Right lobe of liver (tissue), 6 donors: ENCODE results near the gene LMBR1. TPM values are rescaled to one million over a fixed set of nuclear protein-coding genes. Genes with fewer than 3 reads are reported as not detected.

Experiments
- ATAC-seq, 4 donors: fragments of 200-7000 bp; cut with Tn5 transposase; one replicate each; pipeline ENCODE4 v1.9.1; 2020; ENCODE audit warnings: mild to moderate bottlenecking in 4 of 4, moderate library complexity in 4 of 4
- DNase-seq, 3 donors: peaks; one replicate each; pipeline ENCODE4 v3.0.0-alpha.2; 2020
- H3K27ac ChIP-seq, 3 donors: fragments of 200-600 bp; one replicate each; pipeline ENCODE4 v1.8.0; 2022
- H3K27me3 ChIP-seq, 2 donors: fragments of 200-600 bp; one replicate each; pipeline ENCODE4 v1.8.0; 2022
- H3K36me3 ChIP-seq, 4 donors: fragments of 200-600 bp; sonication (generic) in 1 of 4; one replicate each; pipeline versions ENCODE4 v1.5.1 to v1.8.0; 2017 to 2022; ENCODE audit warnings: control low read depth in 1 of 4
- H3K4me1 ChIP-seq, 4 donors: fragments of 200-600 bp; sonication (generic) in 1 of 4; one replicate each; pipeline versions ENCODE4 v1.5.1 to v1.8.0; 2017 to 2022; ENCODE audit warnings: control low read depth in 1 of 4
- H3K4me3 ChIP-seq, 3 donors: fragments of 200-600 bp; one replicate each; pipeline ENCODE4 v1.8.0; 2022
- H3K9me3 ChIP-seq, 4 donors: fragments of 200-600 bp; sonication (generic) in 1 of 4; one replicate each; pipeline versions ENCODE4 v1.5.1 to v1.8.0; 2017 to 2022; ENCODE audit warnings: control low read depth in 1 of 4
- POLR2A ChIP-seq: fragments of 450-650 bp; IDR thresholded peaks from one replicate; pipeline ENCODE4 v1.6.1; 2017; ENCODE audit warnings: antibody characterized with exemption, mild to moderate bottlenecking
- WGBS: methylation state at CpG from one replicate; pipeline ENCODE4 v1.1.6; 2018; ENCODE audit warnings: low coverage, low lambda C conversion rate; ENCODE audit not compliant: insufficient coverage; ENCODE audit errors: missing lambda C conversion rate; 5-methylcytosine and 5-hydroxymethylcytosine counted together
- intact Hi-C, 2 donors: fragments of 100-400 bp; cut with DNase I; formaldehyde crosslinking; loops; one replicate each; pipeline versions ENCODE4 v1.11.2 to v1.14.1; 2022
- total RNA-seq, 6 experiments: library from RNA; depleted of rRNA in 2 of 6; stranded (reverse); fragments of >200 nt in 2 of 6; fragmentation: NEBNext Ultra II Directional in 3 of 6; extraction: Animal tissue kit (Norgen Biotek cat#: 25700) in 3 of 6; gene quantifications; one replicate each; pipeline versions ENCODE4 v1.1.0 to v1.2.4, GENCODE V29; 2016 to 2023
- TF ChIP-seq, protein P1 (sequence below), 4 donors: fragments of 200-600 bp in 3 of 4; fragments of 450-650 bp in 1 of 4; IDR thresholded peaks; one replicate each; pipeline versions ENCODE4 v1.5.1 to v1.8.0; 2016 to 2022; ENCODE audit warnings: antibody characterized with exemption in 4 of 4, mild to moderate bottlenecking in 2 of 4
- donor health status: DM: no; HTN: yes; CAD: no.
- donor health status: DM: no; HTN: no; CAD: no.
- donor health status: DM: no; HTN: no; CAD: no.
- donor health status: DM: no; HTN: yes; CAD: no.
- donor health status: DM: no; HTN: yes; CAD: no.

The LMBR1 gene
- total RNA-seq, 6 experiments from 2014 or later, result 25.1 to 34.5 (median 31.7) TPM

DNA sequence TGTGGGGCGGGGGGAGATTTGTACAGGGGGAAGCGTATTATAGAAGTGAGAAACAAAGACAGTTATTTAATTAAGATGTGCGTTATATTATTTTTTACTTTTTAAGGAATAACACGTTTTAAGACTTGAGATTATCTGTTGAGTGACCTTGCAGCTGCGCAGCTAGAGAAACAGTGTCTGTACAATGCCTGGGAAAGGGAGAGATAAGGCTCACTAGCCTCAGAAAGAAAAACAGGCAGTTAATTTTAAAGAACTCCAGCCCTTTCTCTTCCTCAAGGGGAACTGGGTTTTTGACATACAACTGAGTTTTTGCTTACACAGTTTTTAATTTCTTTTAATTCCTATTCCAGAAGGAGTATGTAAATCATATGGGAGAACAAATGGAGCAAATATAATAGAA is 50.7 kb downstream of the LMBR1 start:
- intact Hi-C loops, result no loop called here
- Histone ChIP-seq H3K4me1 (no peaks in the 10 kb centered on the region), H3K36me3 (no peaks in the 10 kb centered on the region), H3K4me3 (no peak overlapping the region), H3K27me3 (no peaks in the 10 kb centered on the region), H3K27ac (no peak overlapping the region), H3K9me3 (no peaks in the 10 kb centered on the region)
- 80% methylated on average over 5 of the region's 5 CpGs for WGBS
- DNase-seq, result no peak
- no peak for ATAC-seq
- TF ChIP-seq, protein P1, sequence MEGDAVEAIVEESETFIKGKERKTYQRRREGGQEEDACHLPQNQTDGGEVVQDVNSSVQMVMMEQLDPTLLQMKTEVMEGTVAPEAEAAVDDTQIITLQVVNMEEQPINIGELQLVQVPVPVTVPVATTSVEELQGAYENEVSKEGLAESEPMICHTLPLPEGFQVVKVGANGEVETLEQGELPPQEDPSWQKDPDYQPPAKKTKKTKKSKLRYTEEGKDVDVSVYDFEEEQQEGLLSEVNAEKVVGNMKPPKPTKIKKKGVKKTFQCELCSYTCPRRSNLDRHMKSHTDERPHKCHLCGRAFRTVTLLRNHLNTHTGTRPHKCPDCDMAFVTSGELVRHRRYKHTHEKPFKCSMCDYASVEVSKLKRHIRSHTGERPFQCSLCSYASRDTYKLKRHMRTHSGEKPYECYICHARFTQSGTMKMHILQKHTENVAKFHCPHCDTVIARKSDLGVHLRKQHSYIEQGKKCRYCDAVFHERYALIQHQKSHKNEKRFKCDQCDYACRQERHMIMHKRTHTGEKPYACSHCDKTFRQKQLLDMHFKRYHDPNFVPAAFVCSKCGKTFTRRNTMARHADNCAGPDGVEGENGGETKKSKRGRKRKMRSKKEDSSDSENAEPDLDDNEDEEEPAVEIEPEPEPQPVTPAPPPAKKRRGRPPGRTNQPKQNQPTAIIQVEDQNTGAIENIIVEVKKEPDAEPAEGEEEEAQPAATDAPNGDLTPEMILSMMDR (IDR thresholded peaks at IDR 0.05), result no peak
- no peak for TF ChIP-seq POLR2A

DNA sequence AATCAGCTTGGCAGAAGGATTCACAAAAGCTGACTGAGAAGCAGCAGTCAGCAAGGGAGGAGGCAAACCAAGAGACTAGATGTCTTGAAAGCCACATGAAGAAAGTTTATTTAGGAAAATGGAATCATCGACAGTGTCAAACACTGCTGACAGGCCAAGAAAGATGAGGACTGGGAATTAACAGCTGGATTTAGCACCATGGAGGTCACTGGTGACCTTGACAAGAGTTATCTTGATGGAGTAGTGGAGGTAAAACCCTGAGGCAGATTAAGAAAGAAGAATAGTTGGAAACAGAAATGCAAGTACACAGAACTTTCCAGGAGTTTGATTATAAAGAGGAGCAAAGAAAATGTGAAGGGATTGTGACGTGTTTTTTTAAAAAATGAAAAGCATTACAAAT is 51.5 kb downstream of the LMBR1 start:
- Histone ChIP-seq H3K36me3 (no peaks in the 10 kb centered on the region), H3K4me1 (no peaks in the 10 kb centered on the region), H3K27me3 (no peaks in the 10 kb centered on the region), H3K4me3 (no peak overlapping the region), H3K27ac (no peak overlapping the region), H3K9me3 (no peaks in the 10 kb centered on the region)
- TF ChIP-seq, protein P1 (IDR thresholded peaks at IDR 0.05), result no peak
- TF ChIP-seq POLR2A, result no peak
- WGBS, result 58% methylated on average over 2 of the region's 2 CpGs
- intact Hi-C loops, result no loop called here
- DNase-seq (no peak), ATAC-seq (no peak)

DNA sequence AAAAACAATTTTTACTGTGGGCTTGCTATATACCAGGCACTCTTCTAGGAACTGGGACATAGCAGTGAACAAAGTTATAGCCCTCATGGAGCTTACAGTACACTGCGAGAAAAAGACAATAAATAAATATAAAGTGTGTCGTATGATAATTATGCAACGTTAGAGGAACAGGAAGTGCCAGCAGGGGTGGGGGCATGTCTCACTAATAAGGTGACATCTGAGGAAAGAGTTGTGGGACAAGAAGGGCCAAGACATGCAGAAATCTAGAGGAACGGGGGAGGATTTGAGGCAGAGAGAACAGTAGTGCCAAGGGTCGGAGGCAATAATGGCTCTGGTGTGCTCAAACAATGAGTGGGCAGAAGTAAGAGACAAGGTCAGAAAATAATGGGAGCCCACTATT is 52.8 kb downstream of the LMBR1 start:
- WGBS, result 65% methylated on average over 5 of the region's 5 CpGs
- Histone ChIP-seq H3K27ac (no peak overlapping the region), H3K27me3 (no peaks in the 10 kb centered on the region), H3K4me1 (no peaks in the 10 kb centered on the region), H3K36me3 (no peaks in the 10 kb centered on the region), H3K9me3 (no peaks in the 10 kb centered on the region), H3K4me3 (no peak overlapping the region)
- ATAC-seq (no peak), DNase-seq (no peak)
- intact Hi-C loops, result no loop called here
- TF ChIP-seq, protein P1 (IDR thresholded peaks at IDR 0.05), result no peak
- TF ChIP-seq POLR2A, result no peak

DNA sequence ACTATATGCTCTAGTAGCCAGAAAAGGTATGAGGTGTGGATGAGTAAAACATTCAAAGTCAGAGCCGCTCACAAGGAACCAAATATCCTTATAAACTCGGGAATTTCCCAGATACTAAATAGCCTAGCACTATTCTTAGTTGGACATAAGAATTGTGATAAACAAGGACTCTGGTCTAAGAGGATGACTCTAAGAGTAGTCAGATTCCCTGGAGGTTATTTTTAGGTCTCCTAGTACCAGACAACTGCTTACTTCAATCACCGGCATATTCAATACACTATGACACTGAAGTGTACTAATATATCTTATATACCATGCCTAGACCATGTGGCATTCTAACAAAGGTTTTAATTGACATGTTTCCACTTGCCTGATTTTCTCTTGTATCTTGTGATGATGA is 56.5 kb downstream of the LMBR1 start:
- H3K27me3 ChIP-seq, result no peaks in the 10 kb centered on the region
- DNase-seq (no peak), ATAC-seq (no peak)
- no peaks in the 10 kb centered on the region for H3K9me3 ChIP-seq
- no peaks in the 10 kb centered on the region for H3K4me1 ChIP-seq
- intact Hi-C loops, result no loop called here
- 59% methylated on average over 3 of the region's 3 CpGs for WGBS
- TF ChIP-seq, protein P1 (IDR thresholded peaks at IDR 0.05), result no peak
- TF ChIP-seq POLR2A, result no peak
- H3K36me3 ChIP-seq, result no peaks in the 10 kb centered on the region
- H3K4me3 ChIP-seq, result no peak overlapping the region
- no peak overlapping the region for H3K27ac ChIP-seq

DNA sequence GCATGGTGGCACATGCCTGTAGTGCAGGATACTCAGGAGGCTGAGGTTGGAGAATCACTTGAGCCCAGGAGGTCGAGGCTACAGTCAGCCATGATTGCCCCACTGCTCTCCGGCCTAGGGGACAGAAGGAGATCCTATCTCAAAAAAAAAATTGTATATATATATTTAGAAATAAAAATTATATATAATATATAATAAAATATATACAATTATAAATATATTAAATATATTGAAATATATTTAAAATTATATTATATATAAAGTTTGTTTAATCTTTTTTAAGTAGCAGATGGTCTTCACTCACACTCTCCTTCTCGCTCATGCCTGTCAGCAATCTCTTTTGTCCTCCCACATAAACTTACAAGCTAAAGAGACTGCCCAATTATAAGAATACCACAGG is 58.5 kb downstream of the LMBR1 start:
- intact Hi-C loops, result no loop called here
- TF ChIP-seq, protein P1 (IDR thresholded peaks at IDR 0.05), result no peak
- no peak for TF ChIP-seq POLR2A
- Histone ChIP-seq H3K4me3 (no peak overlapping the region), H3K9me3 (no peaks in the 10 kb centered on the region), H3K27me3 (no peaks in the 10 kb centered on the region), H3K4me1 (no peaks in the 10 kb centered on the region), H3K27ac (no peak overlapping the region), H3K36me3 (no peaks in the 10 kb centered on the region)
- ATAC-seq, result no peak
- DNase-seq, result no peak
- 94% methylated on average over 3 of the region's 3 CpGs for WGBS
